Loucy (cell line): ENCODE measurements around the gene TOR4A.

ENCODE experiments used
- H2AFZ ChIP-seq: fragments of 200-600 bp; sonication (generic); 2 replicates; pipeline ENCODE4 v1.6.0; 2016; ENCODE audit warnings: antibody characterized with exemption, mild to moderate bottlenecking, low read length, moderate library complexity
- H3F3A ChIP-seq: fragments of 200-600 bp; 2 replicates; pipeline ENCODE4 v1.6.0; 2016; ENCODE audit warnings: antibody characterized with exemption, low read depth, mild to moderate bottlenecking
- H3K27me3 ChIP-seq: fragments of 200-600 bp; sonication (generic); 2 replicates; pipeline ENCODE4 v1.6.1; 2014; ENCODE audit warnings: low read length, mild to moderate bottlenecking; ENCODE audit not compliant: insufficient read depth, poor library complexity, severe bottlenecking
- H3K36me3 ChIP-seq: fragments of 200-600 bp; sonication (generic); 2 replicates; pipeline ENCODE4 v1.6.1; 2016; ENCODE audit warnings: low read length; ENCODE audit not compliant: insufficient read depth
- H3K4me1 ChIP-seq: fragments of 200-600 bp; sonication (generic); 2 replicates; pipeline ENCODE4 v1.5.1; 2014; ENCODE audit warnings: low read length, mild to moderate bottlenecking; ENCODE audit not compliant: insufficient read depth, poor library complexity, severe bottlenecking
- H3K4me2 ChIP-seq: fragments of 200-600 bp; sonication (generic); 2 replicates; pipeline ENCODE4 v1.6.0; 2014; ENCODE audit warnings: antibody characterized with exemption, low read length, low read depth, mild to moderate bottlenecking; ENCODE audit not compliant: poor library complexity, severe bottlenecking
- H3K4me3 ChIP-seq: fragments of 200-600 bp; sonication (generic); 2 replicates; pipeline ENCODE4 v1.5.1; 2014; ENCODE audit warnings: low read length, mild to moderate bottlenecking, mixed read lengths; ENCODE audit not compliant: poor library complexity, severe bottlenecking
- H3K79me2 ChIP-seq: fragments of 200-600 bp; sonication (generic); 2 replicates; pipeline ENCODE4 v1.6.1; 2014; ENCODE audit warnings: low read length; ENCODE audit not compliant: insufficient read depth
- H3K9ac ChIP-seq: fragments of 200-600 bp; sonication (generic); 2 replicates; pipeline ENCODE4 v1.6.0; 2014; ENCODE audit warnings: mild to moderate bottlenecking, low read depth, low read length, moderate library complexity; ENCODE audit not compliant: poor library complexity, severe bottlenecking
- H3K9me2 ChIP-seq: fragments of 200-600 bp; sonication (generic); replicated peaks from 2 replicates; pipeline ENCODE4 v1.6.1; 2016; ENCODE audit warnings: low read depth, low read length, mixed read lengths
- H3K9me3 ChIP-seq: fragments of 200-600 bp; sonication (generic); 2 replicates; pipeline ENCODE4 v1.6.1; 2014; ENCODE audit warnings: mild to moderate bottlenecking, antibody characterized with exemption, low read length, low read depth; ENCODE audit not compliant: insufficient read depth
- H4K20me1 ChIP-seq: fragments of 200-600 bp; sonication (generic); 2 replicates; pipeline ENCODE4 v1.6.0; 2014; ENCODE audit warnings: antibody characterized with exemption, low read length, mild to moderate bottlenecking; ENCODE audit not compliant: insufficient read depth, poor library complexity, severe bottlenecking
- EZH2phosphoT487 ChIP-seq: fragments of 200-600 bp; IDR thresholded peaks from 2 replicates; pipeline ENCODE4 v1.6.1; 2018; ENCODE audit warnings: antibody characterized with exemption, mild to moderate bottlenecking, moderate library complexity, borderline replicate concordance
- TF ChIP-seq, protein P1 (sequence below): fragments of 200-600 bp; sonication (generic); conservative IDR thresholded peaks from 2 replicates; pipeline ENCODE4 v1.5.1; 2014; ENCODE audit warnings: mild to moderate bottlenecking, antibody characterized with exemption, low read length

Gene TOR4A

DNA sequence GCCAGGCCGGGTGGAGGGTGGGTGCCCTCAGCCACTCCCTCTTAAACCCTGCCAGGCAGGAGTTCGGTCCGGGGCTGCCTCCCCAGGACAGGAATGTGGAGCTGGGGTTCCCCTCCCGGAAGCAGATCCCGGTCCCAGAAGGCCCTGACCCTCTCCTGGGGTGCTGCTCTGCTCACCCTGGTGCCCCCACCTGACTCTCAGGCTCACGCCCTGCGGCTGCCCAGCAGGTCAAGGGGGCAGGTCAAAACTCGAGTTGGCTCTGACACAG is 28.2 kb downstream of the TOR4A start:
- Histone ChIP-seq H2AFZ (no peak overlapping the region), H3K4me1 (no peaks in the 10 kb centered on the region)

DNA sequence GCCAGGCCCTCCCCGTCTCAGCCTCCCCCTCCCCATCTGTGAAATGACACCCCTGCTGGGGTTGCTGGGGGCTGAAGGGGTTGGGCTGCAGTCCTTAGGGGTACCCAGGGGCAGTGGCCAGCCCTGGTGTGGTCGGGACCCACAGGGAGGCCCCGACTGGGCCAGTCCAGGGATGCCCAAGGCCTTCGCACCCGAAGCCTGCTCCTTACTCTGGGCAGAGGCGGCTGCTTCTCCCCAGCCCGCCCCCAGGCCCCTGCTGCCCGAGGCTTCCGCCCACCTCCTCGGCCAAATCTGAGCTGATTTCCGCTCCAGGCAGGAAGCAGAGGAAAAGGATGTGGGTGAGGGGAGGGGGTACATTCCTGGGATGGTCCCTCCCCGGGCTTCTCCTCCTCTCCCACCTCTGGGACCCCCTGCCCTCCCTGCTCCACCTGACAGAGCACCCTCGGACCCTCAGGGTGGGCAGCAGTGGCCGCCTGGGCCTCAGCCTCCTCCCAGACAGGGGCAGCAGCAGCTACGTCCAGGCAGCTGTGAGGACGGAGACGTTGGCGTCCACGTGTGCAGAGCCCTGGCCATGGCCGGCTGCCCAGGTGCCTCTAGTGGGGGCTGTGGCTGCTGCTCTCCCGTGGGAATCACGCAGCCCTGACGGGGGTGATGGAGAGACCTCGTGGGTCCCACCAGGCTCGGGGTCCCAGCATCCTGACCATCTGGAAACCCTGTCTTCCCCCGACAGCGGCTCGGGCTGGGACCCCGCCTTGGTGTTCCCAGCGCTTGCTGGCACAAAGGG is 28.7 kb downstream of the TOR4A start:
- H3K9me3 ChIP-seq = no peaks in the 10 kb centered on the region
- H3K4me3 ChIP-seq = no peak overlapping the region
- no peak for TF ChIP-seq EZH2phosphoT487
- TF ChIP-seq, protein P1, sequence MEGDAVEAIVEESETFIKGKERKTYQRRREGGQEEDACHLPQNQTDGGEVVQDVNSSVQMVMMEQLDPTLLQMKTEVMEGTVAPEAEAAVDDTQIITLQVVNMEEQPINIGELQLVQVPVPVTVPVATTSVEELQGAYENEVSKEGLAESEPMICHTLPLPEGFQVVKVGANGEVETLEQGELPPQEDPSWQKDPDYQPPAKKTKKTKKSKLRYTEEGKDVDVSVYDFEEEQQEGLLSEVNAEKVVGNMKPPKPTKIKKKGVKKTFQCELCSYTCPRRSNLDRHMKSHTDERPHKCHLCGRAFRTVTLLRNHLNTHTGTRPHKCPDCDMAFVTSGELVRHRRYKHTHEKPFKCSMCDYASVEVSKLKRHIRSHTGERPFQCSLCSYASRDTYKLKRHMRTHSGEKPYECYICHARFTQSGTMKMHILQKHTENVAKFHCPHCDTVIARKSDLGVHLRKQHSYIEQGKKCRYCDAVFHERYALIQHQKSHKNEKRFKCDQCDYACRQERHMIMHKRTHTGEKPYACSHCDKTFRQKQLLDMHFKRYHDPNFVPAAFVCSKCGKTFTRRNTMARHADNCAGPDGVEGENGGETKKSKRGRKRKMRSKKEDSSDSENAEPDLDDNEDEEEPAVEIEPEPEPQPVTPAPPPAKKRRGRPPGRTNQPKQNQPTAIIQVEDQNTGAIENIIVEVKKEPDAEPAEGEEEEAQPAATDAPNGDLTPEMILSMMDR = no peak
- H3K4me2 ChIP-seq = no peak overlapping the region
- H2AFZ ChIP-seq = no peak overlapping the region
- H3F3A ChIP-seq = no peaks in the 10 kb centered on the region
- no peaks in the 10 kb centered on the region for H3K4me1 ChIP-seq
- H3K36me3 ChIP-seq = no peaks in the 10 kb centered on the region
- H3K27me3 ChIP-seq = no peaks in the 10 kb centered on the region
- no peaks in the 10 kb centered on the region for H4K20me1 ChIP-seq
- H3K79me2 ChIP-seq = no peaks in the 10 kb centered on the region
- no peak overlapping the region for H3K9ac ChIP-seq
- no peaks in the 10 kb centered on the region for H3K9me2 ChIP-seq

More for the DNA sequence above, 28.2 kb downstream of the TOR4A start:
- H3K36me3 ChIP-seq = no peaks in the 10 kb centered on the region
- no peaks in the 10 kb centered on the region for H3K79me2 ChIP-seq
- H3K27me3 ChIP-seq = no peaks in the 10 kb centered on the region
- H3K9me2 ChIP-seq = no peaks in the 10 kb centered on the region
- H3K9me3 ChIP-seq = no peaks in the 10 kb centered on the region
- no peaks in the 10 kb centered on the region for H3F3A ChIP-seq
- H3K9ac ChIP-seq = no peak overlapping the region
- H3K4me2 ChIP-seq = no peak overlapping the region
- H3K4me3 ChIP-seq = no peak overlapping the region
- TF ChIP-seq, protein P1 = no peak
- no peak for TF ChIP-seq EZH2phosphoT487
- no peaks in the 10 kb centered on the region for H4K20me1 ChIP-seq

DNA sequence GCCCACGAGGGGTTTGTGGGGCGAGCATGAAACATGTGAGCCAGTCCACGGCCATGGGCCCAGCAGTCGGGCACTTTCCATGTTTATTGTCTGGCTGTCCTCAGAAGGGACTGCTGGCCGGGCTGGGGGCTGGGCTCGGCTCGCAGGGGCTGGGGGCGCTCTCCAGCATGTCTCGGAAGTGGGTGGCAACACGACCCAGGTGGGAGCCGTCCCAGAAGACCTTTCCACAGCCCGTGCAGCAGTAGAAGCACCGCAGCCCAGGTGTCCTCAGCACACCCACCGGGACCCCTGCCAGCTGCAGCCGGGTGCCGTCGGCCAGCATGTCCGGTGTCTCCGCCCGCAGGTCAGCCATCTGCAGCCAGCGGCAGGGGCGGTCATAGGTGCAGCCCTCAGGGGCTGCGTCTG is 29.3 kb downstream of the TOR4A start:
- H3K36me3 ChIP-seq = no peaks in the 10 kb centered on the region
- H3K79me2 ChIP-seq = no peaks in the 10 kb centered on the region
- H3K4me1 ChIP-seq = no peaks in the 10 kb centered on the region
- H4K20me1 ChIP-seq = no peaks in the 10 kb centered on the region
- H3K9ac ChIP-seq = no peak overlapping the region
- H3K9me2 ChIP-seq = no peaks in the 10 kb centered on the region
- H3K4me3 ChIP-seq = no peak overlapping the region
- H3K4me2 ChIP-seq = no peak overlapping the region
- no peaks in the 10 kb centered on the region for H3K9me3 ChIP-seq
- H3F3A ChIP-seq = no peaks in the 10 kb centered on the region
- H3K27me3 ChIP-seq = no peaks in the 10 kb centered on the region
- no peak for TF ChIP-seq EZH2phosphoT487
- TF ChIP-seq, protein P1 = no peak
- no peak overlapping the region for H2AFZ ChIP-seq
